Nephron progenitor cell (in vitro differentiated cells): Measurements from ENCODE around the gene CCDC24.

ENCODE experiments used
- DNase-seq: peaks from one replicate; pipeline ENCODE4 v3.0.0; 2021
- H3K27ac Mint-ChIP-seq: 2 replicates; pipeline ENCODE4 v1.8.0; 2021; ENCODE audit warnings: mild to moderate bottlenecking, moderate library complexity, mixed read lengths
- H3K27me3 Mint-ChIP-seq: 2 replicates; pipeline ENCODE4 v1.8.0; 2021; ENCODE audit warnings: mild to moderate bottlenecking, low read depth, mixed read lengths; ENCODE audit not compliant: poor library complexity
- H3K36me3 Mint-ChIP-seq: 2 replicates; pipeline ENCODE4 v1.8.0; 2021; ENCODE audit warnings: low read depth, mixed read lengths
- H3K4me1 Mint-ChIP-seq: 2 replicates; pipeline ENCODE4 v1.8.0; 2021; ENCODE audit warnings: mixed read lengths
- H3K4me3 Mint-ChIP-seq: 2 replicates; pipeline ENCODE4 v1.8.0; 2021; ENCODE audit warnings: mild to moderate bottlenecking, moderate library complexity, mixed read lengths
- H3K9me3 Mint-ChIP-seq: 2 replicates; pipeline ENCODE4 v1.8.0; 2021; ENCODE audit warnings: mild to moderate bottlenecking, moderate library complexity, mixed read lengths
- TF ChIP-seq, protein P1 (sequence below): fragments of 200-600 bp; sonication (generic); IDR thresholded peaks from 2 replicates; pipeline ENCODE4 v1.5.0; 2021; ENCODE audit warnings: antibody characterized with exemption

Gene CCDC24

DNA sequence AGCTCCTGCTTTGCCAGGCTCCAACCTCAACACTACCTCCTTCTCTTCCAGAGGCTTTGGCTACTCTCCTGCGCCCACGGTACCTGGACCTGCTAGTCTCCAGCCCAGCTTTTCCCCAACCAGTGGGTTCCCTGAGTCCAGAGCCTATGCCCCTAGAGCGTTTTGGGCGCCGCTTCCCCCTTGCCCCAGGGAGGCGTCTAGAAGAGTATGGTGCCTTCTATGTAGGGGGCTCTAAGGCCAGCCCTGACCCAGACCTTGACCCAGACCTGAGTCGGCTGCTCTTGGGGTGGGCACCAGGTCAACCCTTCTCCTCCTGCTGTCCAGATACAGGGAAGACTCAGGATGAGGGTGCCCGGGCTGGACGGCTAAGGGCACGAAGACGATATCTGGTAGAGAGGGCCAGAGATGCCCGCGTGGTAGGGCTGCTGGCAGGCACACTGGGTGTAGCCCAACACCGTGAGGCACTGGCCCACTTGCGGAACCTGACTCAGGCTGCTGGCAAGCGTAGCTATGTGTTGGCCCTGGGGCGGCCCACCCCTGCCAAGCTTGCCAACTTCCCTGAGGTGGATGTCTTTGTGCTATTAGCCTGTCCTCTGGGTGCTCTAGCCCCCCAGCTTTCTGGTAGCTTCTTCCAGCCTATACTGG lies 19.9 kb upstream of the CCDC24 start:
- DNase-seq, result no peak
- TF ChIP-seq, protein P1, sequence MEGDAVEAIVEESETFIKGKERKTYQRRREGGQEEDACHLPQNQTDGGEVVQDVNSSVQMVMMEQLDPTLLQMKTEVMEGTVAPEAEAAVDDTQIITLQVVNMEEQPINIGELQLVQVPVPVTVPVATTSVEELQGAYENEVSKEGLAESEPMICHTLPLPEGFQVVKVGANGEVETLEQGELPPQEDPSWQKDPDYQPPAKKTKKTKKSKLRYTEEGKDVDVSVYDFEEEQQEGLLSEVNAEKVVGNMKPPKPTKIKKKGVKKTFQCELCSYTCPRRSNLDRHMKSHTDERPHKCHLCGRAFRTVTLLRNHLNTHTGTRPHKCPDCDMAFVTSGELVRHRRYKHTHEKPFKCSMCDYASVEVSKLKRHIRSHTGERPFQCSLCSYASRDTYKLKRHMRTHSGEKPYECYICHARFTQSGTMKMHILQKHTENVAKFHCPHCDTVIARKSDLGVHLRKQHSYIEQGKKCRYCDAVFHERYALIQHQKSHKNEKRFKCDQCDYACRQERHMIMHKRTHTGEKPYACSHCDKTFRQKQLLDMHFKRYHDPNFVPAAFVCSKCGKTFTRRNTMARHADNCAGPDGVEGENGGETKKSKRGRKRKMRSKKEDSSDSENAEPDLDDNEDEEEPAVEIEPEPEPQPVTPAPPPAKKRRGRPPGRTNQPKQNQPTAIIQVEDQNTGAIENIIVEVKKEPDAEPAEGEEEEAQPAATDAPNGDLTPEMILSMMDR, result no peak
- Mint-ChIP-seq H3K36me3 (peaks cover 26% of the 10 kb centered on the region), H3K27ac (no peak overlapping the region), H3K9me3 (peaks cover 10% of the 10 kb centered on the region), H3K4me3 (peak overlapping the region; percentile 97), H3K4me1 (peaks cover 39% of the 10 kb centered on the region), H3K27me3 (peaks cover 4% of the 10 kb centered on the region)

DNA sequence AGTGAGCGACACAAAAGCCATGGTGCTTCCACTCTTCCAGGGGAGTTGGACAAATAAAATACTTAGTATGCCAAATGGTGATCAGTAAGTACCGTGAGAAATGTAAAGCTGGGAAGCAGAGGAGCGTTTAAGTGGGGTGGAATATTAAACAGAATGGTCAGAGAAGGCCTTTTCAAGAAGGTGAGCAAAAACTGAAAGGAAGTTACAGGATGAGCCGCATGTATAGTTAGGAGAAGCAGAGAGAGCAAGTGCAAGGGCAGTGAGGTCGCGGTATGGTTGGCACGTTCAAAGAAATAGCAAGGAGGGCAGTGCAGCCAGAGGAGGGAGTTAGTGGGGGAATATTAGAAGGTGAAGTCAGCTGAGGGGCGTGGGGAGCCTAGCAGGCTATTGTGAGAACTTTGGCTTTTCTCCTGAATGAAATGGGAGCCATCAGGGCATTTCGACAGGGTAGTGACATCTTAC lies 17.4 kb upstream of the CCDC24 start:
- Mint-ChIP-seq H3K9me3 (no peaks in the 10 kb centered on the region), H3K27ac (no peak overlapping the region), H3K36me3 (peaks cover 26% of the 10 kb centered on the region), H3K4me3 (peak overlapping the region; percentile 93), H3K27me3 (peaks cover 4% of the 10 kb centered on the region), H3K4me1 (peaks cover 63% of the 10 kb centered on the region)
- TF ChIP-seq, protein P1, result no peak
- no peak for DNase-seq

- Mint-ChIP-seq H3K4me1 (peaks cover 60% of the 10 kb centered on the region), H3K27me3 (peaks cover 4% of the 10 kb centered on the region), H3K9me3 (no peaks in the 10 kb centered on the region), H3K36me3 (peaks cover 26% of the 10 kb centered on the region), H3K4me3 (peak within 1 kb of the TSS; percentile 93), H3K27ac (peak within 1 kb of the TSS; percentile 69)
- TF ChIP-seq, protein P1, result no peak
- peak; percentile 95 for DNase-seq
These were observed 16.8 kb upstream of the CCDC24 start, which contains the start of gene ATP6V0B for GRCh38 chr1:43974443-43975248. Gene ATP6V0B, plus strand, starts transcription at chr1:43974960. Its CDS starts 81 bp downstream, at chr1:43975041.

DNA sequence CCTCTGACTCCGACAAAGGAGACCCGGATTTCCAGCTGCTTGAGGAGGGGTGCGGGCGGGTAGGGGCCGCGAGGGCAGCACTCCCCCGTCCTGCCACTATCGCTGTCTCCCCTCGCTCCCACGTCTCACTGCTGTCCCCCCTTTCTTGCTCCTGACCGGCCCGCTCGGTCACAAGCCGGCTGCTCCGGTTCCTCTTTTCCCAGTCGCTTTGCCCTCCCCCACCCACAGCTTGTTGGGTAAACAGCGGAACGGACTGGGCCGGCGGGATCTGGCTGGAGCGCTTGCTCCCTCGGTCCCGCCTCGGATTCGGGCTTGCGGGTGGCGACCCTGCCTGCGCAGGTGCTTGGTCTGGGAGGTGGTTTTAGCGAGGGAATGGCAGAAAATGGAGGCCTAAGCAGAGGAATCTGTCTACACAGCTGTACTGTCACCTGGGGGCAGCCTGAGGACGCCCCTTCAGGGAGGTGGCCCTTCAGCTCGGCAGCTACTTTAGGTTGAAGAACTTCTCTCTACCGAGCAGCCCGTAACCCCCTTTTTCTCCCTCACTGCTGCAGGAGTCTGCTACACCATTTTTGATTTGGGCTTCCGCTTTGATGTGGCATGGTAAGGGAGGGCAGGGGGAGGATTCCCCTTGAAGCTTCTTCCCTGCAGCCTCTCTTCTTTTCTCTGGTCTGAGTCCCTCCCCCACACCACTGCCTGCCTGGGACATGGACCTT lies 16.0 kb upstream of the CCDC24 start:
- peaks cover 4% of the 10 kb centered on the region for H3K27me3 Mint-ChIP-seq
- TF ChIP-seq, protein P1, result no peak
- peaks cover 60% of the 10 kb centered on the region for H3K4me1 Mint-ChIP-seq
- H3K9me3 Mint-ChIP-seq, result no peaks in the 10 kb centered on the region
- peaks cover 27% of the 10 kb centered on the region for H3K36me3 Mint-ChIP-seq
- peak overlapping the region; percentile 69 for H3K27ac Mint-ChIP-seq
- peak overlapping the region; percentile 93 for H3K4me3 Mint-ChIP-seq
- DNase-seq, result peak; percentile 49

DNA sequence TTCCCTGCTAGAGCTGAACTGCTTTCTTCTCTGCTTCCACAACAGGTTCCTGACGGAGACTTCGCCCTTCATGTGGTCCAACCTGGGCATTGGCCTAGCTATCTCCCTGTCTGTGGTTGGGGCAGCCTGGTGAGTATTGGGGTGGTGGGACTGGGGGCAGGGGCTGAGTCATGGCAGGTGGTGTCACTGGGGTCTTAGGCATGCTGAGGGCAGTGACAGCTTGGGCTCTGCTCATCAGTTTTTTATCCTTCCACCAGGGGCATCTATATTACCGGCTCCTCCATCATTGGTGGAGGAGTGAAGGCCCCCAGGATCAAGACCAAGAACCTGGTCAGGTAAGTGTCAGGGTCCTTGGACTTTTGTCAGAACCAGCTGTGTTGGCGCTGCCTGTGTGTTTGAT lies 15.4 kb upstream of the CCDC24 start:
- H3K4me3 Mint-ChIP-seq, result peak overlapping the region; percentile 93
- H3K9me3 Mint-ChIP-seq, result no peaks in the 10 kb centered on the region
- no peak for DNase-seq
- peak overlapping the region; percentile 69 for H3K27ac Mint-ChIP-seq
- H3K27me3 Mint-ChIP-seq, result peaks cover 4% of the 10 kb centered on the region
- peaks cover 59% of the 10 kb centered on the region for H3K4me1 Mint-ChIP-seq
- TF ChIP-seq, protein P1, result no peak
- H3K36me3 Mint-ChIP-seq, result peaks cover 32% of the 10 kb centered on the region
